NCI-H128 (cell line): Measurements from ENCODE around the gene ETF1.

ENCODE experiments used
- DNase-seq: peaks from one replicate; lab custom pipeline; 2025; ENCODE audit not compliant: unreplicated experiment; lab: John Stamatoyannopoulos, UW

Gene ETF1

GRCh38 chr5:138464388-138465260, 78.4 kb downstream of the ETF1 start:
- peak; percentile 87 for DNase-seq

GRCh38 chr5:138464008-138464387, 79.0 kb downstream of the ETF1 start:
- peak; percentile 80 for DNase-seq

DNA sequence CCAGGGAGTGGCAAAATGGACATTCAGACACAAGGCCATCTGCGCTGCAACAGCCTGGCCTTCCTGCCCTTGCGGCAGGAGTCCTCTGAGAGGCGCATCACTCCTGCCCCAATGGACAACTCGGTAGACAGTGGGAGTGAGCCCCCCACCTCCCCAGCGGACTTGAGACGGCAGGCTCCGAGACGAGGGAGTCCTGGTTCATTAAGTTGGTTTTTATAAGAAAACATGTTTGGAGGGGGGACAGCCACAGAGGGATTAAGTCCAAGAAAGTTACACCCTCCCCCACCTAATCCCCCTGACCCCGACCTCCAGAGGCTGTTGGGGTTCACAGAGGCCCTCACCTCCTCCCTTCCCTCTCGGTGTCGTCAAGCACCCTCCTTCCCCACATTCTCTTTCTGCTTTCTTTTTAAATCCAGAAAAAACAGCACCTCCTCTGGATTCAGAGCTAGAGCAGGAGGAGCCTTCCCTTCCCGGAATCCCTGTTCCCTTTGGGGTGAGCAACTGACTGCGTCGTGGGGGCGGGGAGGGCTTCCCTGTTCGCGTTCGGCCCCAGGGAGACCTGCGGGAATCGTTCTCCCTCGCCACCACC, 79.5 kb downstream of the ETF1 start:
- DNase-seq: no peak

DNA sequence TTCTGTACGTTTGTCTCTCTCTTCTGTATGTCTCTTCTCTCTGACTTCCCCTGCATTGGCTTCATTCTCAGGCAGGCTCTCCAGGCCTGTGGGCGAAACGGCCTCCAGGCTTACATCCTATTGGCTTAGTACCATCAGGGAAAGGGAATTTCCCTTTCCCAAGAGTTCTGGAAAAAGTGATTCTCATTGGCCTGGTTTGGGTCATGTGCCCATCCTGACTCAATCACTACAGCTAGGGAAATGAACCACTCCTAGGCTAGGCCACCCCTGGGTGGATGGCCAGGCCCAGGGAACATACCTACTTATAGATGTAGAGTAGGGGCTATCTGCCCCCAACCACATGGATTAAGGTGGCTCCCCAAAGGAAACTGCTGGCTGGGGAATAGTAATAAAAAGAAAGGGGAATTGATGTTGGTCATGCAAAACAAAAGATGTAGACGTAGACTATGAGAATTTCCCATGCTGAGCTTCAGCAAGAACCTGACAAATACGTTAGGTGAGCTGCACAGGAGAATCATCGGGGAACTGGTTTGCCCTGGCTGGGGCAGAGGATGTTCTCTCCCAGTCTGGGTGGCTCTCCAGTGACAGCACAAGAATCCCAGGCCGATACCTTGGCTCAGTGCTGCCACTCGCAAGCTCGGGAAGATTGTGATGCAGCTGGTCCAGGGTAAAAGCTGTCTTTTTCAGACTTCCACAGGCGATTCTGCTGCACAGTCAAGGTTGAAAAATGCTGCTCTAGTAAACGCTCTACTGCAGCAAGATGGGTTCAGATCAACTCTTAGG, 81.5 kb downstream of the ETF1 start:
- DNase-seq: no peak

- DNase-seq: no peak
Observed at GRCh38 chr5:138460032-138460693, 82.9 kb downstream of the ETF1 start.

- no peak for DNase-seq
Observed at GRCh38 chr5:138459311-138459933, 83.6 kb downstream of the ETF1 start.

GRCh38 chr5:138458856-138459255, 84.2 kb downstream of the ETF1 start:
- DNase-seq: no peak

GRCh38 chr5:138458384-138458783, 84.7 kb downstream of the ETF1 start:
- no peak for DNase-seq

- no peak for DNase-seq
Observed at GRCh38 chr5:138457531-138458275, 85.3 kb downstream of the ETF1 start.
